HL-60 (cell line): ENCODE measurements around the gene CTIF.

Experiments
- DNase-seq, 2 experiments: peaks; one replicate each; pipeline ENCODE4 v3.0.0-alpha.2; 2010 to 2020; ENCODE audit warnings: low read depth in 1 of 2, low spot score in 1 of 2
- H3K27ac ChIP-seq: fragments of 250-450 bp; sonication (Bioruptor Pico); replicated peaks from 2 replicates; pipeline ENCODE4 v1.5.1; 2020; ENCODE audit warnings: mild to moderate bottlenecking, moderate library complexity
- H3K27me3 ChIP-seq: fragments of 250-450 bp; sonication (Bioruptor Pico); 2 replicates; pipeline ENCODE4 v1.5.1; 2021; ENCODE audit warnings: mild to moderate bottlenecking, moderate library complexity; ENCODE audit not compliant: insufficient read depth, poor library complexity, severe bottlenecking
- H3K4me3 ChIP-seq: replicated peaks from 2 replicates; pipeline ENCODE4 v1.5.1; 2011; ENCODE audit warnings: mild to moderate bottlenecking, control low read depth, low read length; ENCODE audit not compliant: insufficient read depth
- CTCF ChIP-seq: IDR thresholded peaks from one replicate; pipeline ENCODE4 v1.5.1; 2011; ENCODE audit warnings: low read length, control low read depth, inconsistent platforms; ENCODE audit not compliant: insufficient read depth
- GABPA ChIP-seq: IDR thresholded peaks from 2 replicates; pipeline ENCODE4 v1.6.1; 2012; ENCODE audit warnings: low read depth
- POLR2AphosphoS5 ChIP-seq: IDR thresholded peaks from 2 replicates; pipeline ENCODE4 v1.6.1; 2012; ENCODE audit warnings: low read depth
- REST ChIP-seq: IDR thresholded peaks from 2 replicates; pipeline ENCODE4 v1.6.1; 2012; ENCODE audit warnings: low read depth; ENCODE audit not compliant: insufficient replicate concordance
- SPI1 ChIP-seq: IDR thresholded peaks from 2 replicates; pipeline ENCODE4 v1.6.1; 2012; ENCODE audit warnings: low read depth, mild to moderate bottlenecking, borderline replicate concordance

Gene CTIF

GRCh38 chr18:48708807-48709206 is 170.0 kb downstream of the CTIF start:
- H3K27me3 ChIP-seq: no peaks in the 10 kb centered on the region
- no peak for TF ChIP-seq GABPA
- no peak for TF ChIP-seq CTCF
- TF ChIP-seq REST: no peak
- no peak for TF ChIP-seq POLR2AphosphoS5
- no peak for TF ChIP-seq SPI1
- H3K4me3 ChIP-seq: no peak overlapping the region
- DNase-seq: no peak
- H3K27ac ChIP-seq: no peak overlapping the region

DNA sequence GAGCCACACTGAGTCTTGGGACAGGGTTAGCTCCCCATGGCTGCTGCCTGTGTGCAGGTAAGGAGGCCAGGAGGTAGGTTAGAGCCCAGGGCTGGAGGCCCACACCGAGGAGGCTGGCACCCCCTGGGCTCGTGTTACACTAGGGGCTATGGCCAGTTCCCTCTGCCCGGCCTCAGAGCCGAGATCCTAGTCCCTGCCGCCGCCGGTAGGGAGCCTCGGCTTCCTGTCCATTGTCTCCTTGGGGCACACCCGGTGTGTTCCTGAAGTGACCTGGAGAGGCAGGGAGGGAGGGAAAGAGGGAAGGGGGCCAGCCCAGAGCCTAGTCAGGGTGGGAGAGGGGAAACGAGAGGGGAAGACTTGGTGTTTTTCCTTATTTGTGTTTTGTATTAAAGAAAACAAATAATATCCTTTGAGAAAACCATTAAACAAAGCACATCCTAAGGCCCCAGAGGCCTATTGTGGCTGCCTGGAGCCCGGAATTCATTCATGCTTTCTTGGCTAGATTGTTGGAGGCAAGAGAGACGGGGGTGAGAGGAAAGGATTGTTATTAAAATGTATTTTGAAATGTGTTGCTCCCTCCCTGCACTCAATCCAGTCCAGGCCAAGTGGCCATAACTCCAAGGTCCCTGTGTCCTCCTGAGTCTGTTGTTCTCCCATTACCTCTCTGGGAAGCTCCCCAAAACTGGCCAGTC is 170.7 kb downstream of the CTIF start:
- TF ChIP-seq REST: no peak
- TF ChIP-seq CTCF: no peak
- no peak for TF ChIP-seq GABPA
- TF ChIP-seq POLR2AphosphoS5: no peak
- TF ChIP-seq SPI1: no peak
- Histone ChIP-seq H3K27ac (no peak overlapping the region), H3K27me3 (no peaks in the 10 kb centered on the region), H3K4me3 (no peak overlapping the region)
- DNase-seq: no peak

DNA sequence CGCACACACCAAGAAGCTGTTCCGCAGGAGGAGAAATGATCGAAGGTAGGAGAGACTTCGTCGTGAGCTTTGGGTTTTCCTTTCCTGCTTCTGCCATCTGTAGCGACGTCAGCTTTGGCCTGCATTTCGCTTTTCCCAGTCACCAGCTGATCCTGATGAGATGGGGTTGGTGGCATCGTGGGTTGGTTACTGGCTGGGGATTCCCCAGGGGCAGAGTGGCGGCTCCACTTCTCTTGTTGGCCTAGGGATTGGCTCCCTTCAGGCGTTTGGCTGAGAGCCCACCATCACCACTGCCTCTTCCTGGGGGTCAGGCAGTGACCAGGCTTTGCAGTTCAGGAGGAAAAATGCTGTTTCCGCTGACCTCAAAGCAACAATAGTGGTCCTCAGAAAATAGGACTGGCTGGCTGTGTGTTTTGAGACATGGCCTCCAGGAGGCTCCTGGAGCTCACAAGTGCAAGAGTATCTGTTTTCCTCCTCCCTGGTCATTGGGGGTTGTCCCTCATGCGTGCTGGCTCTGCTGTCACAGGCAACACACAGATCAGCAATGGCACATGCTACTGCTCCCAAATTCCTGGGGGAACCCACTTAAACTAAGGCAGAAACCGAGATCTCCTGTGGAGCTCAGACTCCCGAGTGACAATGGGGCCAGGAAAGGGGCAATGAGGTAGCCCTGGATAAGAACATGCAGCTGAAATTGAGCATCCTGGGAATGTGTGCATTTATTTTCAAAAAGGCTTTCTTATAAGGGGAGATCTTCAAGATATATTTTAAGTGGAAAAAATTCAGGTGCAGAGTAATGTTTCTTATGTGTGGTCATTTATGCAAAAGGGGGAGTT is 173.0 kb downstream of the CTIF start:
- H3K27ac ChIP-seq: no peak overlapping the region
- DNase-seq: peak in 1 of 2 experiments; percentile 34

More for the DNA sequence above, 173.0 kb downstream of the CTIF start:
- no peaks in the 10 kb centered on the region for H3K27me3 ChIP-seq
- H3K4me3 ChIP-seq: no peak overlapping the region
- TF ChIP-seq SPI1 (no peak), CTCF (peak; percentile 34), POLR2AphosphoS5 (no peak)
